Spleen (tissue), 11 donors: ENCODE measurements around the gene ENPP6. TPM values are rescaled to one million over a fixed set of nuclear protein-coding genes. Genes with fewer than 3 reads are reported as not detected.

Experiments used
- DNase-seq: peaks from one replicate; pipeline ENCODE4 v3.0.0-alpha.2; 2020
- H3K27ac ChIP-seq, 8 donors: fragments of 200-600 bp; sonication (generic) in 7 of 8; 1 replicate in 4 of 8; 2 replicates in 4 of 8; pipeline versions ENCODE4 v1.5.0 to v1.8.0; 2016 to 2021; ENCODE audit warnings: inconsistent platforms in 4 of 8, mild to moderate bottlenecking in 4 of 8, moderate library complexity in 1 of 8
- H3K27me3 ChIP-seq, 7 donors: fragments of 200-600 bp; sonication (generic) in 6 of 7; replicated peaks in 1 of 7; 1 replicate in 4 of 7; 2 replicates in 3 of 7; pipeline versions ENCODE4 v1.5.0 to v1.8.0; 2016 to 2021; ENCODE audit warnings: inconsistent platforms in 3 of 7, mild to moderate bottlenecking in 1 of 7
- H3K36me3 ChIP-seq, 6 donors: fragments of 200-600 bp; sonication (generic) in 5 of 6; 1 replicate in 4 of 6; 2 replicates in 2 of 6; pipeline versions ENCODE4 v1.5.0 to v1.8.0; 2016 to 2021; ENCODE audit warnings: inconsistent platforms in 2 of 6
- H3K4me1 ChIP-seq, 6 donors: fragments of 200-600 bp; sonication (generic) in 5 of 6; 1 replicate in 3 of 6; 2 replicates in 3 of 6; pipeline versions ENCODE4 v1.5.0 to v1.8.0; 2016 to 2021; ENCODE audit warnings: inconsistent platforms in 3 of 6
- H3K4me3 ChIP-seq, 8 donors: fragments of 200-600 bp; sonication (generic) in 7 of 8; 1 replicate in 4 of 8; 2 replicates in 4 of 8; pipeline versions ENCODE4 v1.5.0 to v1.8.0; 2016 to 2021; ENCODE audit warnings: inconsistent platforms in 4 of 8, mild to moderate bottlenecking in 4 of 8, moderate library complexity in 2 of 8
- H3K9me3 ChIP-seq, 8 donors: fragments of 200-600 bp; sonication (generic) in 7 of 8; 1 replicate in 4 of 8; 2 replicates in 4 of 8; pipeline versions ENCODE4 v1.5.0 to v1.8.0; 2016 to 2021; ENCODE audit warnings: inconsistent platforms in 4 of 8
- CTCF ChIP-seq, 11 experiments: fragments of 200-600 bp in 7 of 11; fragments of 450-650 bp in 4 of 11; sonication (generic) in 4 of 11; IDR thresholded peaks in 8 of 11; conservative IDR thresholded peaks in 3 of 11; 1 replicate in 7 of 11; 2 replicates in 4 of 11; pipeline versions ENCODE4 v1.4.0 to v1.8.0; 2016 to 2021; ENCODE audit warnings: antibody characterized with exemption in 11 of 11, inconsistent platforms in 4 of 11, mild to moderate bottlenecking in 1 of 11
- POLR2A ChIP-seq, 3 donors: fragments of 450-650 bp; IDR thresholded peaks; one replicate each; pipeline ENCODE4 v1.5.1; 2017; ENCODE audit warnings: antibody characterized with exemption in 3 of 3, mild to moderate bottlenecking in 1 of 3
- POLR2AphosphoS5 ChIP-seq, 3 donors: sonication (generic); formaldehyde crosslinking; IDR thresholded peaks; one replicate each; pipeline ENCODE4 v1.5.1; 2017; ENCODE audit warnings: antibody characterized with exemption in 3 of 3
- WGBS, 5 donors: extraction: QIAGEN DNeasy Blood & Tissue Kit in 3 of 5; methylation state at CpG; one replicate each; pipeline versions ENCODE4 v1.1.5 to v1.1.7; 2013 to 2018; 5-methylcytosine and 5-hydroxymethylcytosine counted together
- intact Hi-C: fragments of 100-400 bp; cut with DNase I; formaldehyde crosslinking; loops from one replicate; pipeline ENCODE4 v1.15.0; 2023; ENCODE audit warnings: low total_unique reads
- polyA plus RNA-seq, 3 donors: library from polyadenylated mRNA; stranded (reverse); fragments of 200-250 nt; gene quantifications; one replicate each; pipeline ENCODE4 v1.2.1, GENCODE V29; 2013
- total RNA-seq, 7 donors: library from RNA; depleted of rRNA in 3 of 7; stranded (reverse); fragments of >200 nt in 3 of 7; fragmentation: NEBNext Ultra II Directional in 4 of 7; extraction: Animal tissue kit (Norgen Biotek cat#: 25700) in 4 of 7; gene quantifications; one replicate each; pipeline versions ENCODE4 v1.1.0 to v1.2.1, GENCODE V29; 2016 to 2021
- donor health status: healthy with polysubstance abuse.
- donor health status: DM: no; HTN: no; CAD: no; lungs with moderate emphysema.
- donor health status: DM: no; HTN: no; CAD: no.
- donor health status: Bipolar disorder and iron deficiency.
- donor health status: healthy.
- donor health status: DM: no; HTN: no; CAD: no.
- donor health status: DM: yes; HTN: yes; CAD: no.

The ENPP6 gene
- total and polyA plus RNA-seq, 10 donors: 0.23 to 2.4 (median 1.1) TPM

DNA sequence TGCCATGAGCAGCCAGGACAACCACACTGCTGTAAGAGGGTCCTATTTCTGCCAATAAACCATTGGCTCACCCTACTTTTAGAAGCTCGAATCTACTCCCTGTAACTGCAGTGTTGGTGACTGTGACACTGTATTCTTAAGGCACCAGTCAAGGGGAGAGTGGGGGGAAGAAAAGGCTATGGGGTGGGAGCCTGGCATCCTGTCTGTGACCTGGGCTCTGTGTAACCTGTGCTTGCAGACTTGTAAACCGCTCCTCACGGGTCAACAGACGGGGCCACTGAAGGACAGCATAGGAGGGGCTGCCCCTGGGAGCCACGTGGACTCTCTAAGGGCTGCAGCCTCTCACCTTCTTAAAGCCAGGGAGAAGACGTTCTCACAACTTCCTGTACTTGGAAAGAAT, 42.2 kb upstream of the ENPP6 start:
- intact Hi-C loops: loop anchor here (10.0 kb wide), 2 partner anchors 215 to 465 kb away; partner anchors contain the start of gene IRF2
- Histone ChIP-seq H3K4me3 (no peak overlapping the region), H3K36me3 (no peaks in the 10 kb centered on the region), H3K27ac (no peak overlapping the region), H3K27me3 (no peaks in the 10 kb centered on the region), H3K4me1 (peaks cover 3 to 15% (median 9%) of the 10 kb centered on the region in 6 donors), H3K9me3 (no peaks in the 10 kb centered on the region)
- DNase-seq: no peak
- 53 to 65% (median 62%) methylated on average over 6 of the region's 6 CpGs for WGBS, 5 donors
- TF ChIP-seq POLR2A (IDR thresholded peaks at IDR 0.05) (no peak), POLR2AphosphoS5 (IDR thresholded peaks at IDR 0.05) (no peak), CTCF (IDR thresholded peaks at IDR 0.05 in 8 of 11, conservative IDR thresholded peaks at IDR 0.05 in 3 of 11) (no peak)

GRCh38 chr4:184259081-184259480, 41.4 kb upstream of the ENPP6 start:
- no peak overlapping the region for H3K27ac ChIP-seq
- intact Hi-C loops: no loop called here
- no peak for DNase-seq
- H3K36me3 ChIP-seq: no peaks in the 10 kb centered on the region
- TF ChIP-seq CTCF (IDR thresholded peaks at IDR 0.05 in 8 of 11, conservative IDR thresholded peaks at IDR 0.05 in 3 of 11): no peak
- TF ChIP-seq POLR2AphosphoS5 (IDR thresholded peaks at IDR 0.05): no peak
- TF ChIP-seq POLR2A (IDR thresholded peaks at IDR 0.05): no peak
- H3K27me3 ChIP-seq: no peaks in the 10 kb centered on the region
- H3K4me1 ChIP-seq: peaks cover 0 to 7% (median 4%) of the 10 kb centered on the region in 6 donors
- no peaks in the 10 kb centered on the region for H3K9me3 ChIP-seq
- WGBS, 5 donors: 85 to 91% (median 89%) methylated on average over 3 of the region's 3 CpGs
- no peak overlapping the region for H3K4me3 ChIP-seq

DNA sequence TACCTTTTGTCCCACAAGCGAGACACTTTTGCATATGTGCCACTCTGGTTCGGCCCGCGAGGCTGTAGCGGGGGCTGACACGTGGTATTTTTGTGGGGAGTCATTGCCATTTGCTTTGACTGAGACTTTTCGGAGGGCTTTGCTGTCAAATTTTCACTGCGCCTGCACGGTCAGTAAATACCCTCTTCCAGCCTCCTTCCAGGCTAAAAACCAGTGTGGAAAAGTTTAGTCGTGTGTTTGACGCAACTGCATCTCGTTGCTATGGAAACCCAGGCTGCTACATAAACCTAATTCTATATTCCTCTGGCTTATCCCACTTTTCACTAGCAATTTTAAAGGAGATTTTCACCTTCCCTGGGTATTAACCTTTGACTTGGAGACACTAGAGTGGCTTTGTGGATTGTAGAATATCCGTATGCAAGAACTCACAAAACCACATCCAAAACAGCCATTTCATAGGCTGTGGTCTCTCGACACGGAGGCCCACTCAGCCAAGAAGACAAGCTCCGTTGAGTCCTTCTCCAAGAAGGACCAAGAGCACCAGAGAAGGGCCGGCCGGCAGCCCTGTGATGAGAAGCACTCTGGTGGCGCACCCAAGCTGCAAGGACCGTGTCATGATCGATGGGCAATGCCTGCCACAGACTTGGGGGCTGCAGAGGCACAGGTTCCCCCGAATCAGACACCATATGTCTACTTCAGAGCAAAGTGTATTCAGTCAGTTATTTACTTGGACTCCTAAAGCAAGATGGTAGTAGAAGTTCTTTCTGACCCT, 38.4 kb upstream of the ENPP6 start:
- peaks cover 0 to 2% (median 0%) of the 10 kb centered on the region in 6 donors for H3K4me1 ChIP-seq
- no peak overlapping the region for H3K27ac ChIP-seq
- WGBS, 5 donors: 90 to 94% (median 93%) methylated on average over 18 to 22 of the region's 22 CpGs
- no peak overlapping the region for H3K4me3 ChIP-seq
- peaks cover 0 to 5% (median 0%) of the 10 kb centered on the region in 8 donors for H3K9me3 ChIP-seq
- H3K36me3 ChIP-seq: no peaks in the 10 kb centered on the region
- no peak for TF ChIP-seq POLR2AphosphoS5 (IDR thresholded peaks at IDR 0.05)
- no peak for TF ChIP-seq POLR2A (IDR thresholded peaks at IDR 0.05)
- no peak for TF ChIP-seq CTCF (IDR thresholded peaks at IDR 0.05 in 8 of 11, conservative IDR thresholded peaks at IDR 0.05 in 3 of 11)
- DNase-seq: no peak
- intact Hi-C loops: no loop called here
- no peaks in the 10 kb centered on the region for H3K27me3 ChIP-seq

GRCh38 chr4:184255361-184255760, 37.7 kb upstream of the ENPP6 start:
- H3K27ac ChIP-seq: no peak overlapping the region
- no peak for TF ChIP-seq POLR2A (IDR thresholded peaks at IDR 0.05)
- TF ChIP-seq POLR2AphosphoS5 (IDR thresholded peaks at IDR 0.05): no peak
- TF ChIP-seq CTCF (IDR thresholded peaks at IDR 0.05 in 8 of 11, conservative IDR thresholded peaks at IDR 0.05 in 3 of 11): no peak
- intact Hi-C loops: no loop called here
- WGBS, 5 donors: 68 to 100% (median 87%) methylated on average over 1 to 4 of the region's 4 CpGs
- DNase-seq: no peak
- H3K9me3 ChIP-seq: peaks cover 0 to 5% (median 0%) of the 10 kb centered on the region in 8 donors
- H3K4me3 ChIP-seq: no peak overlapping the region
- H3K27me3 ChIP-seq: no peaks in the 10 kb centered on the region
- H3K36me3 ChIP-seq: no peaks in the 10 kb centered on the region
- peaks cover 0 to 6% (median 0%) of the 10 kb centered on the region in 6 donors for H3K4me1 ChIP-seq
